HUES64 (cell line): ENCODE data around the gene C16orf95.

Experiments
- H3K27ac ChIP-seq: 2 replicates; pipeline ENCODE4 v1.7.0; 2013; ENCODE audit warnings: low read depth, low read length, inconsistent platforms
- H3K27me3 ChIP-seq: 2 replicates; pipeline ENCODE4 v1.6.1; 2013; ENCODE audit warnings: mild to moderate bottlenecking, low read length; ENCODE audit not compliant: insufficient read depth
- H3K36me3 ChIP-seq: 2 replicates; pipeline ENCODE4 v1.6.1; 2013; ENCODE audit warnings: mild to moderate bottlenecking, low read length; ENCODE audit not compliant: insufficient read depth
- H3K4me1 ChIP-seq: 2 replicates; pipeline ENCODE4 v1.6.1; 2013; ENCODE audit warnings: mild to moderate bottlenecking, low read length, moderate library complexity; ENCODE audit not compliant: insufficient read depth
- H3K4me3 ChIP-seq: 2 replicates; pipeline ENCODE4 v1.5.1; 2013; ENCODE audit warnings: mild to moderate bottlenecking, low read length, moderate library complexity
- H3K9ac ChIP-seq: 2 replicates; pipeline ENCODE4 v1.6.1; 2013; ENCODE audit warnings: mild to moderate bottlenecking, low read depth, low read length
- H3K9me3 ChIP-seq: 2 replicates; pipeline ENCODE4 v1.6.1; 2013; ENCODE audit warnings: low read depth, low read length; ENCODE audit not compliant: insufficient read depth
- WGBS: fragments of 150-250, 120-280 bp; methylation state at CpG from one replicate; pipeline ENCODE4 v1.1.7; 2013; ENCODE audit warnings: missing lambda C conversion rate; 5-methylcytosine and 5-hydroxymethylcytosine counted together

Gene C16orf95

DNA sequence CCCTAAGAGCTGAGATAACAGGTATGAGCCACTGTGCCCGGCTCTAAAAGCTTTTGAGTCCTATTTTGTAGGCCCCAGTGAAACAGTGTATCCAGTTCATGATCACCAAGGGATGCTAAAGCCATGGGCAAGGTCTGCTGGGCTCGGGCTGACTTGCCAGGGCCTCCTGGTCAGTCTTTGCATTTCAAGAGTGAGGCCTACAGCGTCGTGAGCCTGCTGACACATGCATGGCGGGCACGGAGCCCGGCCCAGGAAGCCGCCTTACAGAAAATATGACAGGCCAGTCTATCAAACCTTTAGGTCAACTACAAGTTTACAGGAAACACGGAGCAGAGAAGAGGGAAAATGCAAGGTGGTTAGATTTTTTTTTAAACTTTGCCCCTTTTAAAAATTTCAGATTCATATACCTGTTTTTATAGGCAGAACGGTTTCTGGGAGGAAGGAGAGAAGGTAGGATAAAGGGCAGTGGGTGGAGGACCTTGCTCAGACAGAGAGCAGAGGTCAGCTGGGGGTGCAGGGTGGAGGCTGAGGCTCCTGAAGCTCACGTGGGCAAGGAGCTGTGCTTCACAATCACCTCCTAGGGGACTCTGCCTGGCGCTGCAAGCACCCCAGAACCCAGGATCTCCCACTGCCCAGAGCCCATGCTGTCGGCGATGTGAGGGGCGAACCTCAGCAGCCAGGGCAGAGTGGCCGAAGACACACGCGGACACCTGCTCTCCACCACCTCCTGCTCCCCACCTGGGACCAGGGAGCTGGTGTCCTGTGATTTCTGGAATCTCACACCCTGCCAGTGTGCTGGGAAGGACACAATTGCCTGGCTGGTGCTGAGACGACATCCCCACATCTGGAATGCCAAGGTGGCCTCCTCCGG, 21.3 kb downstream of the C16orf95 start:
- no peak overlapping the region for H3K27ac ChIP-seq
- H3K9me3 ChIP-seq: peaks cover 11% of the 10 kb centered on the region
- 87% methylated on average over 19 of the region's 20 CpGs for WGBS
- no peaks in the 10 kb centered on the region for H3K27me3 ChIP-seq
- H3K36me3 ChIP-seq: 0 out of 2 replicates have a peak, but pooled peaks cover 2% of the 10 kb centered on the region
- H3K9ac ChIP-seq: no peak overlapping the region
- H3K4me1 ChIP-seq: no peaks in the 10 kb centered on the region
- no peak overlapping the region for H3K4me3 ChIP-seq

DNA sequence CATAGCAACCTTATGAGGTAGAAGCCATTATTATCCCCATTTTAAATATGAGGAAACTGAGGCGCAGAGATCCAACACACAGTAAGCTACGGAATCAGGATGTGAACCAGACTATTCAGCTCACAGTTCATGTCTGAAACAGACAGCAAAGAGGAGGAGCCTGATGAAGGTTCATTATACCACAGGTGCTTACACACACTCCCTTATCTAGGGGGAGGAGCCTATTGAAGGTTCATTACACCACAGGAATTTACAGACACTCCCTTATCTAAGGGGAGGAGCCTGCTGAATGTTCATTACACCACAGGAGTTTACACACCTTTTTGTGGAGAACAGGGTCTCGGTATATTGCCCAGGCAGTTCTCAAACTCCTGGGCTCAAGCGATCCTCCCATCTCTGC, 21.9 kb downstream of the C16orf95 start:
- H3K4me3 ChIP-seq: no peak overlapping the region
- 0 out of 2 replicates have a peak, but pooled peaks cover 2% of the 10 kb centered on the region for H3K36me3 ChIP-seq
- WGBS: 89% methylated on average over 4 of the region's 4 CpGs
- no peaks in the 10 kb centered on the region for H3K4me1 ChIP-seq
- peaks cover 11% of the 10 kb centered on the region for H3K9me3 ChIP-seq
- H3K27ac ChIP-seq: no peak overlapping the region
- no peaks in the 10 kb centered on the region for H3K27me3 ChIP-seq
- no peak overlapping the region for H3K9ac ChIP-seq

DNA sequence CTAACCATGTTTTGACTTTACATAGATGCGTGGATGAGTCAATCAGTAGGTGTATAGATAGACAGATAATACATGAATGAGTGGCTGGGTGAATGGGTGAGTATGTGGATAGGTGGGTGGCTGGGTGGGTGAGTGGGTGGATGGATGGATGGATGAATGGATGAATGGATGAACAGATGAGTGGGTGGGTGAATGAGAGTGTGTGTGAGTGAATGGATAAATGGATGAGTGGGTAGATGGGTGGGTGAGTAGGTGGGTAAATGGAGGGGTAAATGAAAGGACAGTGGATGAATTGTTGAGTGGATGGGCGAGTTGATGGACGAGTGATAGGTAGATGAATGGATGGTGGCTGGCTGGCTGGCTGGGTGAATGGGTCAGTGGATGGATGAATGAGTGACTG, 23.2 kb downstream of the C16orf95 start:
- 0 out of 2 replicates have a peak, but pooled peaks cover 2% of the 10 kb centered on the region for H3K36me3 ChIP-seq
- no peaks in the 10 kb centered on the region for H3K27me3 ChIP-seq
- H3K9me3 ChIP-seq: peaks cover 11% of the 10 kb centered on the region
- 89% methylated on average over 3 of the region's 3 CpGs for WGBS
- H3K4me1 ChIP-seq: no peaks in the 10 kb centered on the region
- no peak overlapping the region for H3K27ac ChIP-seq
- no peak overlapping the region for H3K9ac ChIP-seq
- no peak overlapping the region for H3K4me3 ChIP-seq

DNA sequence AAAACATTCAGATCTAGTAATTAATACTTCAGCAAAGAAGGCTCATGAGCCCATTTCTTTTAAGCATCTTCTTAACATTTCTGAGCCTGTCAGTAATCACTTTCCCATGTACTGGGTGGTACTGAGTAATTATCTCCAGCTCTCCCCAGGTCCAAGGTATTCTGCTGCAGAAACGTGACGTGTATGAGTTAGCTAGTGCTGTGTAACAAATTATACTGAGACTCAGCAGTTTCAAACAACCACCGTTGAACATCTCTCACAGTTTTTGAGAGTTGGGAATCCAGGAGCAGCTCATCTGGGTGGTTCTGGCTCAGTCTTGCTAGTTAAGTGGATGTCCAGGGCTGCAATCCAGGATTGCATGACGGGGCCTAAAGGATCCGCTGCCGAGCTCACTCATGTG, 25.2 kb downstream of the C16orf95 start:
- Histone ChIP-seq H3K36me3 (0 out of 2 replicates have a peak, but pooled peaks cover 2% of the 10 kb centered on the region), H3K4me3 (no peak overlapping the region), H3K4me1 (no peaks in the 10 kb centered on the region), H3K9ac (no peak overlapping the region), H3K27me3 (no peaks in the 10 kb centered on the region), H3K9me3 (peaks cover 11% of the 10 kb centered on the region), H3K27ac (no peak overlapping the region)
- WGBS: 99% methylated on average over 6 of the region's 6 CpGs

DNA sequence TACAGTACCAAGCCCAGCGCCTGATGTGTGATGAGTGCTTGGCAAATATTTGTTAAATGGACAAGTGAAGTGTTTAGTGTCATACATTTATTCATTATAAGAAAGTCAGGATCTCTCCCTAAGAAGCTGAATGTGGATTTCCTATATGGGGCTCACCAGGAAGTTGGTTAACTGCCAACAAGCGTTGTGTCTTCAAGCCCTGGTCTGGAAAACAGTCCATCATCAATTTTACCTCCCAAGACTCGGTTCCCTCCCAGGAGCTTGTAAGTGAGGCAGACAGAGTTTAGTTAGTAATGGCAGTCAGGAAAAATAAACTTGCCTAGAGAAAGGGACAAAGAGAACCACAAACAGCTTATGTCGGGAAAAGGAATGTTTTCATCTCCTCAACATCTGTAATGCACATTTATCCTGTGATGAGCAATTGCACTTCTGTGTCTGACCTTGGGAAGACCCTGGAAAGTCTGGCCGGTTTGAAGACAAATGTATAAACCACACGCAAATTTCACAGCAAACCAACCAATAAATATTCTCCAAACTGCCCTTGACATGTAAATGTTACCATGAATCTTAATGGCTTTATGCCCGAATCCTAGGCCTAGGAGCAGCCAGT, 28.3 kb downstream of the C16orf95 start:
- WGBS: 88% methylated on average over 6 of the region's 7 CpGs
- Histone ChIP-seq H3K27ac (no peak overlapping the region), H3K36me3 (0 out of 2 replicates have a peak, but pooled peaks cover 2% of the 10 kb centered on the region), H3K9ac (no peak overlapping the region), H3K4me1 (no peaks in the 10 kb centered on the region), H3K27me3 (no peaks in the 10 kb centered on the region), H3K4me3 (no peak overlapping the region), H3K9me3 (peaks cover 11% of the 10 kb centered on the region)

DNA sequence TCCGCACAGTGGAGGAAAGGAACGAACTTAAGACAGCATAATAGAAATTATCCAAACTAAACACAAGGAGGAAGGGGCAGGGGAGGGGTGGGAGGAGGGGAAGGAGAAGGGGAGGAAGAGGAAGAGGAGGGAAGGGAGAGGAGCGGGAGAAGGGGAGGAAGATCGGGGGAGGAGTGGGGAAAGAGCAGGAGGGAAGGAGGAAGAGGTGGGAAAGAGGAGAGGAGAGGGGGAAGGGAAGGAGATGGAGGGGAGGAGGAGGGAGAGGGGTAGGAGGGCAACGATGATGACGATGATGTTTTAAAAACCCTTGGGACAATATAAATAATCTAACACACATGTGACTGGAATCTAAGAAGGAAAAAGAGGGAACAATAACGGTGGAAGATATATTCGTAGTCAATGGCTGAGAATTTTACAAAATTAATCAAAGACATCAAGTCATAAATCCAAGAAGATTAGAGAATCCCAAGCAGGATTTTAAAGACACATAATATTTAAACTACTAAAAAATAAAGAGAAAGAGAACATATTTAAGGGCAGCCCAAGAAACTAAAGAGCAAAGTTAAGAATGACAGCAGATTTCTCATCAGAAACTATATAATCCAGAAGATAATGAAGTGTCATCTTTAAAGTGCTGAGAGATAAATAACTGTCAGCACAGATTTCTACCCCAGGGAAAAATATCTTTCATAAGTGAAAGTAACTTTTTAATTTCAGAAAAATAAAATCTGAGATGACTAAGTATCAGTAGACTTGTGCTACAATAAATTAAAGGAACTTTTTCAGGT, 30.2 kb downstream of the C16orf95 start:
- Histone ChIP-seq H3K27me3 (no peaks in the 10 kb centered on the region), H3K9me3 (peaks cover 7% of the 10 kb centered on the region), H3K27ac (no peak overlapping the region), H3K4me3 (no peak overlapping the region), H3K36me3 (0 out of 2 replicates have a peak, but pooled peaks cover 2% of the 10 kb centered on the region), H3K9ac (no peak overlapping the region), H3K4me1 (no peaks in the 10 kb centered on the region)
- WGBS: 84% methylated on average over 2 of the region's 8 CpGs

DNA sequence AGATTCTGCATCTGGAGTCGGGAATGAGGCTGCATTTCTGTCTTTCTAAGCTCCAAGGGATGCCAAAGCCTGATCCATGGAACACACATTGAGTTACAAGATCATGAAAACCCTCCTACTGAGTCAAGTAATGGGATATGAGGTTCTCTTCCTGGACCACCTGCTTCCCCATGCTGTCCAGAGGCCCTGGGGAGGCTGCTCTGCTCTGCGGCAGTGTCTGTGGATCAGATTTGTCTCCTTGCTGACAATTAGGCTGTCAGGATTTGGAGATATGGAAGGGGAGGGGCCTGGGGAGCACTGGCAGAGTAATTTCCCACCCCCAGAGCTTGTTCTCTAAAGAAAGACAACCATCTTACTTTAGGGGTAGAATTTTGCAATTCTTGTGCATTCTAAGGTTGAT, 33.0 kb downstream of the C16orf95 start:
- Histone ChIP-seq H3K4me3 (no peak overlapping the region), H3K9ac (no peak overlapping the region), H3K4me1 (no peaks in the 10 kb centered on the region), H3K27me3 (no peaks in the 10 kb centered on the region), H3K9me3 (no peaks in the 10 kb centered on the region), H3K36me3 (no peaks in the 10 kb centered on the region), H3K27ac (no peak overlapping the region)
- WGBS: 81% methylated on average over 2 of the region's 2 CpGs

DNA sequence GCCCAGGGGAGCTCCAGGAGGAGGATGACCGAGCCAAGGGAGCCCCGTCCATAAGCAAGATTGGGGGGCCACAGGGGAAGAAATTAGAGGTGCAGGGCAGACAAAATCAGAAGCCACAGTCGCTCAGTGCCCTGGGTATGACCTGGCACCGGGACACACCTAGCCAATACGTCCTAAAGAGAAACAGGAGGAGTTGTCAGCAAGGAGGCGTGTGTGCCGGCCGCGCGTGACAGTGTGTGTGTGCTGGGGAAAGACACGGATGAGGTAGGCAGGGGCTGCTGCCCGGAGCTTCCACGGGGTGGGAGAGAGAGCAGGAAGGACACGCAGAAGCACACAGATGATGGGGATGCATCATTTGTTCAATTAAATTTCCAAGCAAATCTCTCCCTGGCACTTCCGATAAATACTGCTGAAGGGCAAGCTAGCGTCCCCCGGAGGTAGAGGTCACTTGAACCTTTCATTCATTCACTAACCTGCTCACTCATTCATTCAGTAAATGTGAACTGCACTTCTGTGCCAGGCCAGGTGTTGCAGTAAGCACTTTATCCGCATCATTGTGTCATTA, 38.0 kb downstream of the C16orf95 start:
- Histone ChIP-seq H3K36me3 (no peaks in the 10 kb centered on the region), H3K4me3 (no peak overlapping the region), H3K27me3 (no peaks in the 10 kb centered on the region), H3K9ac (no peak overlapping the region), H3K9me3 (no peaks in the 10 kb centered on the region), H3K4me1 (peaks cover 7% of the 10 kb centered on the region; the same call in 1 of the 2 replicates), H3K27ac (no peak overlapping the region)
- 87% methylated on average over 18 of the region's 18 CpGs for WGBS

DNA sequence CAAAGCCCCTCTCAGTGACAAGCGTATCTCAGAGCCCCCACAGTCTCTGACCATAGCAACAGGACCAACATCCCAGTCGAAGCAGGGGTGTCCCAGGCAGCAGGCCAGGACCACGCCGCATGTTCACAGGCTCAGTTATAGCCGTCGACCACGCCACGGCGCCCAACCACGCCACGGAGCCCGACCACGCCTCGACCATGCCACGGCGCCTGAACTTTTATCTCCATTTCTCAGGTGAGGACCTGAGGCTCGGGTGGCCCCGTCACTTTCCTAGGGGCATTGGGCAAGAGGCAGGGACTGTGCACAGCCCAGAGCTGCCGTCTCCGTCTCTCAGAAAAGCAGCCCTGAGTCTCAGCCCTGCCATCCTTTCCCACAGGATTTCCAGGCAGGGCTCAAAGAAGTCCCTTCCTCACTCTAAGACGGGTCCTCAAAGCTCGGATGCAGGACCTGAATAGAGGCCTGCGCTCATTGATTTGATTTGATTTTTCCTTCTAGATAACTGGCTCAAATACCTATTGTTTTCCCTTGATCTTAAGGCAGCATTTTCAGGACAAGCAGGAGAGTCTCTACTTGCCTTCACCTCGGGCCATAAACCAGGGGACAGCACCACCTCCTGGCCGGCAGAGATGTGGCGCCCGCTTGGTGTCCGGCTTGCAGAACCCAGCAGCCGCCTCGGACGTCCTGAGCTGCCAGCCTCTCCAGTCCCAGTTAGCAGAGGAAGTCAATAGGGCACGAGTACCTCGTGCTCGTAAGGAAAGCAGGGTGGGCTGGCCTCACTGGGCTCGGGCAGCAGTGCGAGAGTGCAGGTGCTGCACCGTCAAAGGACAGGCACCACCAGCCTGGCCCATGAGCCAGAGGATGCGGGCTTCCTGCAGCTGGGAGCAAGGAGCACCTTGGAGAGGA, 38.8 kb downstream of the C16orf95 start:
- 60% methylated on average over 38 of the region's 38 CpGs for WGBS
- Histone ChIP-seq H3K9ac (no peak overlapping the region), H3K4me1 (peaks cover 7% of the 10 kb centered on the region; the same call in 1 of the 2 replicates), H3K27me3 (no peaks in the 10 kb centered on the region), H3K36me3 (no peaks in the 10 kb centered on the region), H3K9me3 (no peaks in the 10 kb centered on the region), H3K27ac (no peak overlapping the region), H3K4me3 (no peak overlapping the region)

DNA sequence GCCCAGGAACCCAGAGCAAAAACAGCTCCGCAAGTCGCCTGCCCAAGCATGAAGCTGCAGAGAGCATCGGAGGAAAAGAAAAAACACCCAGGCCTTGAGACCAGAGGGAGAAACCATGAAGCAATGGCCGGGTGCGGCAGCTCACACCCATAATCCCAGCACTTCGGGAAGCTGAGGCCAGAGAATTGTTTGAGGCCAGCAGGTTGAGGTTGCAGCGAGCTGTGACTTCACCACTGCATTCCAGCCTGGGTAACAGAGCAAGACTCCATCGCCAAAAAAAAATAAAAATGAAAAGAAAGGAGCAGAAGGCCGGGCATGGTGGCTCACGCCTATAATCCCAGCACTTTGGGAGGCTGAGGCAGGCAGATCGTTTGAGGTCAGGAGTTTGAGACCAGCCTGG, 40.3 kb downstream of the C16orf95 start:
- WGBS: 95% methylated on average over 11 of the region's 11 CpGs
- no peak overlapping the region for H3K9ac ChIP-seq
- H3K4me3 ChIP-seq: no peak overlapping the region
- no peaks in the 10 kb centered on the region for H3K36me3 ChIP-seq
- H3K4me1 ChIP-seq: peaks cover 7% of the 10 kb centered on the region; the same call in 1 of the 2 replicates
- H3K27ac ChIP-seq: no peak overlapping the region
- no peaks in the 10 kb centered on the region for H3K9me3 ChIP-seq
- H3K27me3 ChIP-seq: no peaks in the 10 kb centered on the region
